Fibroblast of mammary gland (primary cell): ENCODE measurements around the gene ARHGEF33.
A peak's percentile ranks its signal among the peaks of the same experiment; 100 is the strongest.

Experiments used
- DNase-seq: peaks from one replicate; pipeline ENCODE4 v3.0.0-alpha.2; 2010; ENCODE audit warnings: low read depth
- H3K4me3 ChIP-seq: 2 replicates; pipeline ENCODE4 v1.5.1; 2011; ENCODE audit warnings: low read depth, mild to moderate bottlenecking, low read length, moderate library complexity; ENCODE audit not compliant: control insufficient read depth
- CTCF ChIP-seq: conservative IDR thresholded peaks from 2 replicates; pipeline ENCODE4 v1.5.1; 2011; ENCODE audit warnings: low read depth, low read length, inconsistent platforms; ENCODE audit not compliant: control insufficient read depth, insufficient read depth

The ARHGEF33 gene

GRCh38 chr2:38951766-38952165, 62.1 kb downstream of the ARHGEF33 start:
- DNase-seq: no peak
- no peak overlapping the region for H3K4me3 ChIP-seq
- no peak for TF ChIP-seq CTCF

DNA sequence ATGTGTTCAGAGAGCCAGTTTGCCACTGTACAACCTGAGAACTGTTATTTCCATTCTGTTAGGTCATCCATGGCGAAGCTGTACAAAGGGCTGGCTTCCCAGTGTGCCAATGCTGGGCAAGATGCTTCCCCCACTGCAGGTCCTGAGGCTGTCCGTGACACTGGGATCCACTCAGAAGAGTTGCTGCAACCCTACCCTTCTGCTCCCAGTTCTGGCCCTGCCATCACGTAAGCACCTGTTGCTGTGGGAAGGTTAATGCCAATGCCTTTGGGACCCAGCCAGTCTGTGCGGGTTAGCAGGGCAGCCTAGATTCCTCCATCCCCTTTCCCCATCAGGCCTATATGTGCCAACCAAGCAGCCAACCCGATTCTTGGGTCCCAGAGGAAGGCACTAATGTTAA, 68.3 kb downstream of the ARHGEF33 start:
- DNase-seq: no peak
- no peak for TF ChIP-seq CTCF

DNA sequence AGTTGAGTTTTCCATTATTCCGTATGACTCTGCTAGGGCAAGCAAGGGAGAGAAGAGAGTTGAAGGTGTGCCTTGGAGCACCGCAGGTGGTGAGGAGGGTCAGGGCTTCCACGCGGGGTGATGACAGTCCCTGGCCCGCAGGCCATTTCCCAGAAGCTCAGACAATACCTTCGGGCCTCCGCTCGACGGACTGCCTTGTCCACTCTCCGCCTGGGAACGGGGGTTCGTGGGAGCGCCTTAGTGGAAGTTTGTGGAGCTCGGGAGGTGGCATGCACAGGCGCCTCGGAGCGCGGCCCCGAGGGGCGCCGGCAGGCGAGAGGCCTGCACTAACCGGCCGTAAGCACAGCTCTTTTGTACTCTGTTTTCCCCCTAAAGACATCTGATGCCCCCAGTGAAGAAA, 69.8 kb downstream of the ARHGEF33 start:
- H3K4me3 ChIP-seq: no peak overlapping the region
- no peak for DNase-seq
- no peak for TF ChIP-seq CTCF

More for the DNA sequence above, 68.3 kb downstream of the ARHGEF33 start:
- H3K4me3 ChIP-seq: no peak overlapping the region

DNA sequence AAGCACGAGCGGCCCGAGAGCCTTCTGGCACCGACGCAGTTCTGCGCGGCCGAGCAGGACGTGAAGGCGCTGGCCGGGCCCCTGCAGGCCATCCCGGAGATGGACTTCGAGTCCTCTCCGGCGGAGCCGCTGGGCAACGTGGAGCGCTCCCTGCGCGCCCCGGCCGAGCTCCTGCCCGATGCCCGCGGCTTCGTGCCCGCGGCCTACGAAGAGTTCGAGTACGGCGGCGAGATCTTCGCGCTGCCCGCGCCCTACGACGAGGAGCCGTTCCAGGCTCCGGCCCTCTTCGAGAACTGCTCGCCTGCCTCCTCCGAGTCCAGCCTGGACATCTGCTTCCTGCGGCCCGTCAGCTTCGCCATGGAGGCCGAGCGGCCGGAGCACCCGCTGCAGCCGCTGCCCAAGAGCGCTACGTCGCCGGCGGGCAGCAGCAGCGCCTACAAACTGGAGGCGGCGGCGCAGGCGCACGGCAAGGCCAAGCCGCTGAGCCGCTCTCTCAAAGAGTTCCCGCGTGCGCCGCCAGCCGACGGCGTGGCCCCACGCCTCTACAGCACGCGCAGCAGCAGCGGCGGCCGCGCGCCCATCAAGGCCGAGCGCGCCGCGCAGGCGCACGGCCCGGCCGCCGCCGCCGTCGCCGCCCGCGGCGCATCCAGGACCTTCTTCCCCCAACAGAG, 70.4 kb downstream of the ARHGEF33 start:
- no peak for TF ChIP-seq CTCF
- peak; percentile 83 for DNase-seq
- H3K4me3 ChIP-seq: peak overlapping the region; percentile 23

DNA sequence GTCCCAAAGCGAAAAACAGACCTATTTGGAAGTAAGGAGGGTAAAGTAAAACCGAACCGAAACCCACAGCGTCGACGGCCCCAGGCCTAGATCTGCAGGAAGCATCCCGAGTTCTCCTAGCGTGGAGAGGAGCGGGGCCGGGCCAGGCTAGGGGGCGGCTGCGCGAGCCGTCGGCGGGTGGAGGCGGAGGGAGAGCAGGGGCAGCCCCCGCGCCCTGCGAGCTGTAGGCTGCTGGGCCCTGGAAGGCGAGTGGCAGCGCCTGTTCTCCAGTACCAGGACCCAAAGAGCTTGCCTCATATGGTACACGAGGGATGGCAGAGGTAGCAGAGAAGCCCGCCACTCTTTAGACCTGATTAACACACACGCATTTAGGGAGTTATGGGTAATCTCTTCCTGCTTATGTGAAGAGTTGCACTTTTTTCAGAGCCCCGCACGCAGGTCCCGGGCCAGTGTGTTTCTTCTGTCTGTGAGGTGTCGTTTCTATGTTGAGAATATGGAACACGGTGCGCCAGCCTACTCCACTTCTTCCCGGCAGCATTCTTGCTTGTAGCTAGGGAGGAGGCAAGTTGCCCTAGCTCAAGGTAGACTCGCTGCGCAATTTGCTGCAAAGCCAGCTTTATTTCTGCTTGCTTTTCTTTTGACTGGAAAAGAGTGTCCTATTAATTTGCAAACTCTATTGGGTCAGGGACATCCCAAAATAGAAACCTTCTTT, 71.1 kb downstream of the ARHGEF33 start:
- peak overlapping the region; percentile 20 for H3K4me3 ChIP-seq
- DNase-seq: no peak
- TF ChIP-seq CTCF: no peak

GRCh38 chr2:38966006-38966405, 76.3 kb downstream of the ARHGEF33 start:
- DNase-seq: no peak
- TF ChIP-seq CTCF: no peak
- H3K4me3 ChIP-seq: no peak overlapping the region
